WTC11 (cell line): ENCODE measurements around the gene CBFA2T2. TPM values are rescaled to one million over a fixed set of nuclear protein-coding genes. Genes with fewer than 3 reads are reported as not detected.

ENCODE experiments used
- ATAC-seq: fragments of 200-7000 bp; cut with Tn5 transposase; 2 replicates; pipeline ENCODE4 v1.10.0; 2021; ENCODE audit warnings: mild to moderate bottlenecking, moderate library complexity
- CTCF ChIA-PET: fragments of 300-600 bp; sonication (Branson Sonifier 250); formaldehyde crosslinking; loops from one replicate; lab custom pipeline; 2021; ENCODE audit warnings: antibody characterized with exemption; lab: Charles Lee
- POLR2A ChIA-PET: fragments of 350-600 bp; sonication (Branson Sonifier 250); formaldehyde crosslinking; loops from one replicate; lab custom pipeline; 2021; ENCODE audit warnings: antibody characterized with exemption; lab: Charles Lee
- DNase-seq: peaks from one replicate; pipeline ENCODE4 v3.0.0; 2021; ENCODE audit warnings: low spot score
- H3K27ac Mint-ChIP-seq: 2 replicates; pipeline ENCODE4 v1.8.0; 2021; ENCODE audit warnings: mixed read lengths
- H3K27me3 Mint-ChIP-seq: 2 replicates; pipeline ENCODE4 v1.8.0; 2021; ENCODE audit warnings: low read depth, mild to moderate bottlenecking, moderate library complexity, mixed read lengths
- H3K36me3 Mint-ChIP-seq: 2 replicates; pipeline ENCODE4 v1.8.0; 2021; ENCODE audit warnings: mixed read lengths
- H3K4me1 Mint-ChIP-seq: 2 replicates; pipeline ENCODE4 v1.8.0; 2022; ENCODE audit warnings: mixed read lengths
- H3K4me3 Mint-ChIP-seq: 2 replicates; pipeline ENCODE4 v1.8.0; 2021; ENCODE audit warnings: mild to moderate bottlenecking, moderate library complexity, mixed read lengths
- H3K9me3 Mint-ChIP-seq: 2 replicates; pipeline ENCODE4 v1.8.0; 2021; ENCODE audit warnings: mixed read lengths
- CTCF ChIP-seq: fragments of 200-600 bp; IDR thresholded peaks from 2 replicates; pipeline ENCODE4 v1.8.0; 2022; ENCODE audit warnings: antibody characterized with exemption
- E2F4 ChIP-seq: sonication (generic); formaldehyde crosslinking; IDR thresholded peaks from 2 replicates; pipeline ENCODE4 v1.8.1; 2022; ENCODE audit warnings: low read depth, mild to moderate bottlenecking, moderate library complexity, missing genetic modification reagents, borderline replicate concordance
- ETV6 ChIP-seq: sonication (generic); formaldehyde crosslinking; IDR thresholded peaks from 2 replicates; pipeline ENCODE4 v1.8.1; 2022; ENCODE audit warnings: mild to moderate bottlenecking, missing genetic modification reagents
- JAZF1 ChIP-seq: fragments of 250-450 bp; sonication (Bioruptor Pico); IDR thresholded peaks from 2 replicates; pipeline ENCODE4 v1.9.0; 2021; ENCODE audit warnings: moderate library complexity, mild to moderate bottlenecking, inconsistent platforms
- KAT7 ChIP-seq: sonication (generic); formaldehyde crosslinking; IDR thresholded peaks from 2 replicates; pipeline ENCODE4 v1.8.1; 2023; ENCODE audit warnings: missing genetic modification reagents, mild to moderate bottlenecking, borderline replicate concordance
- NFATC4 ChIP-seq: fragments of 250-450 bp; sonication (Bioruptor Pico); IDR thresholded peaks from 2 replicates; pipeline ENCODE4 v1.9.0; 2021; ENCODE audit warnings: mild to moderate bottlenecking
- NFYB ChIP-seq: sonication (generic); formaldehyde crosslinking; conservative IDR thresholded peaks from 2 replicates; pipeline ENCODE4 v1.8.0; 2022; ENCODE audit warnings: low read depth, missing genetic modification reagents
- NR3C1 ChIP-seq: sonication (generic); formaldehyde crosslinking; conservative IDR thresholded peaks from 2 replicates; pipeline ENCODE4 v1.8.1; 2023; ENCODE audit warnings: low read depth, mild to moderate bottlenecking, missing genetic modification reagents
- SMAD4 ChIP-seq: sonication (generic); formaldehyde crosslinking; IDR thresholded peaks from 2 replicates; pipeline ENCODE4 v1.8.0; 2022; ENCODE audit warnings: mild to moderate bottlenecking, missing genetic modification reagents
- SOX15 ChIP-seq: fragments of 250-450 bp; sonication (Bioruptor Pico); IDR thresholded peaks from 2 replicates; pipeline ENCODE4 v1.9.0; 2021; ENCODE audit warnings: mild to moderate bottlenecking
- SP1 ChIP-seq: sonication (generic); formaldehyde crosslinking; conservative IDR thresholded peaks from 2 replicates; pipeline ENCODE4 v1.8.1; 2022; ENCODE audit warnings: missing genetic modification reagents
- TEAD1 ChIP-seq: sonication (generic); formaldehyde crosslinking; IDR thresholded peaks from 2 replicates; pipeline ENCODE4 v1.8.0; 2022; ENCODE audit warnings: mild to moderate bottlenecking, missing genetic modification reagents
- TEAD4 ChIP-seq: sonication (generic); formaldehyde crosslinking; IDR thresholded peaks from 2 replicates; pipeline ENCODE4 v1.8.0; 2022; ENCODE audit warnings: mild to moderate bottlenecking, missing genetic modification reagents
- TP53 ChIP-seq: sonication (generic); formaldehyde crosslinking; IDR thresholded peaks from 2 replicates; pipeline ENCODE4 v1.8.1; 2023; ENCODE audit warnings: mild to moderate bottlenecking, missing genetic modification reagents
- ZNF138 ChIP-seq: sonication (generic); formaldehyde crosslinking; conservative IDR thresholded peaks from 2 replicates; pipeline ENCODE4 v1.8.1; 2022; ENCODE audit warnings: mild to moderate bottlenecking, moderate library complexity, missing genetic modification reagents
- ZNF232 ChIP-seq: sonication (generic); formaldehyde crosslinking; IDR thresholded peaks from 2 replicates; pipeline ENCODE4 v1.8.0; 2022; ENCODE audit warnings: mild to moderate bottlenecking, missing genetic modification reagents
- ZNF671 ChIP-seq: fragments of 250-450 bp; sonication (Bioruptor Pico); IDR thresholded peaks from 2 replicates; pipeline ENCODE4 v1.8.0; 2021; ENCODE audit warnings: mild to moderate bottlenecking
- total RNA-seq: library from RNA; stranded (reverse); gene quantifications from 3 replicates; pipeline ENCODE4 v1.2.3, GENCODE V29; 2021
- TF ChIP-seq, protein P1 (sequence below): fragments of 250-450 bp; sonication (Bioruptor Pico); IDR thresholded peaks from 2 replicates; pipeline ENCODE4 v1.9.0; 2021; ENCODE audit warnings: mild to moderate bottlenecking, borderline replicate concordance

The CBFA2T2 gene
- total RNA-seq, 1 experiment from 2014 or later = 22.1 TPM

DNA sequence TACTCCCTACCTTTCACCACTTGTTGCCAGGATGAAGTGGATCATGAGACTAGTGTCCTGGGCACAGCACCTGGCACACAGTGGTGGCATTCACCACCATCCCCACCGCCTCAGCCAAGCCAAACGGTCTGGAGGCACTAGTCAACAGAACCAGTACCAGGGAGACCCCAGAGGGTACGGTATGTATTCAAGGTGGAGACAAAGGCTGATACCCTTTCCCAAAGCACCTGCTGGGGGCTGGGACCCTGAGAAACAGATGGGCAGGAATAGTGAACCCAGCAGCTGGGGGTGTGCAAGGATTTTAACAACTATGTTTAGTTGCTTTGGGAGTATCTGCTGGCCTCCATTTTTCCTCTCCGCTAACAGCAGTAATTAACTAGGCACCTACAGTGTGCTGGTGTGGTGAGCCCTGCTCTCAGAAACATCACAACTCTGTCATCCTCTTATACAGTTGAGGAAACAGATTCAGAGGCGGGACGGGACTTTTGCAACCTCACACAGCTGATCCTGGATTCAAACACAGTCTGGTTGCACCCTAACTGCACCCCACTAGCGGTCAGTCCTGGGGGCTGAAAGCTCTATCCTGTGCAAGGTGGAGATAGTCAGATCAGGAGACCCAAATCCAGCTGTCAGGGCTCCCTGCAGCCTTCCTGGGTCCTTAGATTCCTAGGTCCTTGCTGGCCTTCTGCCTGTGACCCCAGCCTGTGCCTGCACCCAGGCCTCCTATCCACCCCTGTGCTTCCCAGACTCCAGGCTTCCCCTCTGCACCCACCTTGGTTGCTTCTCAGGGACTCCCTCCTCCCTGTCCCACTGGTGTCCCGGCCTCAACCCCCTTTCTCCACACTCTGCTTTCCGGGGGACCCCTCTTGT lies 47.5 kb upstream of the CBFA2T2 start:
- TF ChIP-seq, protein P1, sequence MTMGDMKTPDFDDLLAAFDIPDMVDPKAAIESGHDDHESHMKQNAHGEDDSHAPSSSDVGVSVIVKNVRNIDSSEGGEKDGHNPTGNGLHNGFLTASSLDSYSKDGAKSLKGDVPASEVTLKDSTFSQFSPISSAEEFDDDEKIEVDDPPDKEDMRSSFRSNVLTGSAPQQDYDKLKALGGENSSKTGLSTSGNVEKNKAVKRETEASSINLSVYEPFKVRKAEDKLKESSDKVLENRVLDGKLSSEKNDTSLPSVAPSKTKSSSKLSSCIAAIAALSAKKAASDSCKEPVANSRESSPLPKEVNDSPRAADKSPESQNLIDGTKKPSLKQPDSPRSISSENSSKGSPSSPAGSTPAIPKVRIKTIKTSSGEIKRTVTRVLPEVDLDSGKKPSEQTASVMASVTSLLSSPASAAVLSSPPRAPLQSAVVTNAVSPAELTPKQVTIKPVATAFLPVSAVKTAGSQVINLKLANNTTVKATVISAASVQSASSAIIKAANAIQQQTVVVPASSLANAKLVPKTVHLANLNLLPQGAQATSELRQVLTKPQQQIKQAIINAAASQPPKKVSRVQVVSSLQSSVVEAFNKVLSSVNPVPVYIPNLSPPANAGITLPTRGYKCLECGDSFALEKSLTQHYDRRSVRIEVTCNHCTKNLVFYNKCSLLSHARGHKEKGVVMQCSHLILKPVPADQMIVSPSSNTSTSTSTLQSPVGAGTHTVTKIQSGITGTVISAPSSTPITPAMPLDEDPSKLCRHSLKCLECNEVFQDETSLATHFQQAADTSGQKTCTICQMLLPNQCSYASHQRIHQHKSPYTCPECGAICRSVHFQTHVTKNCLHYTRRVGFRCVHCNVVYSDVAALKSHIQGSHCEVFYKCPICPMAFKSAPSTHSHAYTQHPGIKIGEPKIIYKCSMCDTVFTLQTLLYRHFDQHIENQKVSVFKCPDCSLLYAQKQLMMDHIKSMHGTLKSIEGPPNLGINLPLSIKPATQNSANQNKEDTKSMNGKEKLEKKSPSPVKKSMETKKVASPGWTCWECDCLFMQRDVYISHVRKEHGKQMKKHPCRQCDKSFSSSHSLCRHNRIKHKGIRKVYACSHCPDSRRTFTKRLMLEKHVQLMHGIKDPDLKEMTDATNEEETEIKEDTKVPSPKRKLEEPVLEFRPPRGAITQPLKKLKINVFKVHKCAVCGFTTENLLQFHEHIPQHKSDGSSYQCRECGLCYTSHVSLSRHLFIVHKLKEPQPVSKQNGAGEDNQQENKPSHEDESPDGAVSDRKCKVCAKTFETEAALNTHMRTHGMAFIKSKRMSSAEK (CRISPR knock-in tag) = no peak
- TF ChIP-seq NFYB (CRISPR knock-in tag) = no peak
- TF ChIP-seq ZNF232 = no peak
- no peak for TF ChIP-seq NFATC4 (CRISPR knock-in tag)
- TF ChIP-seq SP1 (CRISPR knock-in tag) = no peak
- TF ChIP-seq SOX15 = no peak
- TF ChIP-seq TEAD4 (CRISPR knock-in tag) = no peak
- TF ChIP-seq KAT7 (CRISPR knock-in tag) = no peak
- no peak for TF ChIP-seq E2F4
- no peak for TF ChIP-seq ZNF671 (CRISPR knock-in tag)
- TF ChIP-seq CTCF = no peak
- TF ChIP-seq SMAD4 (CRISPR knock-in tag) = no peak
- no peak for TF ChIP-seq ZNF138 (CRISPR knock-in tag)
- no peak for TF ChIP-seq ETV6
- no peak for TF ChIP-seq TEAD1 (CRISPR knock-in tag)
- TF ChIP-seq NR3C1 = no peak
- Mint-ChIP-seq H3K9me3 (no peaks in the 10 kb centered on the region), H3K4me1 (peaks cover 12% of the 10 kb centered on the region), H3K27me3 (peaks cover 42% of the 10 kb centered on the region), H3K27ac (no peak overlapping the region), H3K4me3 (peak overlapping the region; percentile 69), H3K36me3 (no peaks in the 10 kb centered on the region)
- ATAC-seq = no peak
- CTCF ChIA-PET = interaction anchor here (1.2 to 3.8 kb wide), 4 partner anchors 8 to 225 kb away, joined by 4 to 31 read pairs (median 16); partner anchors contain the start of gene ACTL10
- POLR2A ChIA-PET = interaction anchor here (1.1 kb wide), 1 partner anchor 41 kb away, joined by 3 read pairs; the partner anchor contains the start of gene CDK5RAP1
- no peak for DNase-seq

GRCh38 chr20:33443006-33443511 lies 46.8 kb upstream of the CBFA2T2 start:
- peak; percentile 7 for ATAC-seq

More at GRCh38 chr20:33443006-33443511, 46.8 kb upstream of the CBFA2T2 start:
- Mint-ChIP-seq H3K4me3 (peak overlapping the region; percentile 69), H3K27me3 (peaks cover 42% of the 10 kb centered on the region), H3K9me3 (no peaks in the 10 kb centered on the region), H3K36me3 (no peaks in the 10 kb centered on the region), H3K27ac (no peak overlapping the region), H3K4me1 (peaks cover 12% of the 10 kb centered on the region)
- POLR2A ChIA-PET = interaction anchor here (1.1 kb wide), 1 partner anchor 42 kb away, joined by 3 read pairs; the partner anchor contains the start of gene CDK5RAP1
- CTCF ChIA-PET = interaction anchor here (0.7 to 3.8 kb wide), 10 partner anchors 9 to 285 kb away, joined by 3 to 31 read pairs (median 5); partner anchors contain the start of genes ACTL10 and CBFA2T2
- TF ChIP-seq JAZF1 (CRISPR knock-in tag) = no peak
- 0 out of 2 replicates have a peak, but pooled peaks have one; percentile 36 for TF ChIP-seq TP53 (CRISPR knock-in tag)
- peak; percentile 51 for DNase-seq
